ENCODE results near the gene BCKDHB.

Gene BCKDHB

GRCh38 chr6:80129485-80129884 lies 23.0 kb downstream of the BCKDHB start:
- no peak for TF ChIP-seq CTCF (IDR thresholded peaks at IDR 0.05; ENCODE audit: low read depth, low read length, missing control alignments)
- no peak for DNase-seq (ENCODE audit: low read depth)
- no peak overlapping the region for H3K4me3 ChIP-seq (ENCODE audit: low read depth, low read length)
- in situ Hi-C loops (cut with HindIII; ENCODE audit: low sequenced_read_pairs): no loop called here

GRCh38 chr6:80133020-80133419 lies 26.5 kb downstream of the BCKDHB start:
- in situ Hi-C loops (cut with HindIII; ENCODE audit: low sequenced_read_pairs): no loop called here
- peak; percentile 49 for DNase-seq (ENCODE audit: low read depth)
- TF ChIP-seq CTCF (IDR thresholded peaks at IDR 0.05; ENCODE audit: low read depth, low read length, missing control alignments): peak; percentile 65
- H3K4me3 ChIP-seq (ENCODE audit: low read depth, low read length): no peak overlapping the region

GRCh38 chr6:80134065-80134464 lies 27.6 kb downstream of the BCKDHB start:
- in situ Hi-C loops (cut with HindIII; ENCODE audit: low sequenced_read_pairs): no loop called here
- TF ChIP-seq CTCF (IDR thresholded peaks at IDR 0.05; ENCODE audit: low read depth, low read length, missing control alignments): no peak
- DNase-seq (ENCODE audit: low read depth): no peak
- no peak overlapping the region for H3K4me3 ChIP-seq (ENCODE audit: low read depth, low read length)

- DNase-seq (ENCODE audit: low read depth): peak; percentile 51
- no peak overlapping the region for H3K4me3 ChIP-seq (ENCODE audit: low read depth, low read length)
- in situ Hi-C loops (cut with HindIII; ENCODE audit: low sequenced_read_pairs): no loop called here
- TF ChIP-seq CTCF (IDR thresholded peaks at IDR 0.05; ENCODE audit: low read depth, low read length, missing control alignments): no peak
Measured at GRCh38 chr6:80142586-80142985, 36.1 kb downstream of the BCKDHB start.

- DNase-seq (ENCODE audit: low read depth): peak; percentile 69
- TF ChIP-seq CTCF (IDR thresholded peaks at IDR 0.05; ENCODE audit: low read depth, low read length, missing control alignments): no peak
- in situ Hi-C loops (cut with HindIII; ENCODE audit: low sequenced_read_pairs): no loop called here
- H3K4me3 ChIP-seq (ENCODE audit: low read depth, low read length): no peak overlapping the region
Measured at GRCh38 chr6:80143419-80143937, 37.0 kb downstream of the BCKDHB start.

GRCh38 chr6:80144753-80145315 lies 38.4 kb downstream of the BCKDHB start:
- DNase-seq (ENCODE audit: low read depth): no peak
- no peak for TF ChIP-seq CTCF (IDR thresholded peaks at IDR 0.05; ENCODE audit: low read depth, low read length, missing control alignments)
- no peak overlapping the region for H3K4me3 ChIP-seq (ENCODE audit: low read depth, low read length)
- in situ Hi-C loops (cut with HindIII; ENCODE audit: low sequenced_read_pairs): no loop called here
